22Rv1 (cell line): ENCODE measurements around the gene ISYNA1.

Source experiments
- H3K27ac ChIP-seq: fragments of 450-650 bp; 2 replicates; pipeline ENCODE4 v1.5.1; 2017
- ZFX ChIP-seq: fragments of 450-650 bp; IDR thresholded peaks from 2 replicates; pipeline ENCODE4 v1.6.1; 2017; ENCODE audit warnings: antibody characterized with exemption, borderline replicate concordance
- TF ChIP-seq, protein P1 (sequence below): fragments of 450-650 bp; IDR thresholded peaks from 2 replicates; pipeline ENCODE4 v1.5.1; 2017; ENCODE audit warnings: mild to moderate bottlenecking

The ISYNA1 gene

GRCh38 chr19:18465214-18465963, 27.5 kb upstream of the ISYNA1 start:
- H3K27ac ChIP-seq = no peak overlapping the region
- no peak for TF ChIP-seq ZFX
- TF ChIP-seq, protein P1, sequence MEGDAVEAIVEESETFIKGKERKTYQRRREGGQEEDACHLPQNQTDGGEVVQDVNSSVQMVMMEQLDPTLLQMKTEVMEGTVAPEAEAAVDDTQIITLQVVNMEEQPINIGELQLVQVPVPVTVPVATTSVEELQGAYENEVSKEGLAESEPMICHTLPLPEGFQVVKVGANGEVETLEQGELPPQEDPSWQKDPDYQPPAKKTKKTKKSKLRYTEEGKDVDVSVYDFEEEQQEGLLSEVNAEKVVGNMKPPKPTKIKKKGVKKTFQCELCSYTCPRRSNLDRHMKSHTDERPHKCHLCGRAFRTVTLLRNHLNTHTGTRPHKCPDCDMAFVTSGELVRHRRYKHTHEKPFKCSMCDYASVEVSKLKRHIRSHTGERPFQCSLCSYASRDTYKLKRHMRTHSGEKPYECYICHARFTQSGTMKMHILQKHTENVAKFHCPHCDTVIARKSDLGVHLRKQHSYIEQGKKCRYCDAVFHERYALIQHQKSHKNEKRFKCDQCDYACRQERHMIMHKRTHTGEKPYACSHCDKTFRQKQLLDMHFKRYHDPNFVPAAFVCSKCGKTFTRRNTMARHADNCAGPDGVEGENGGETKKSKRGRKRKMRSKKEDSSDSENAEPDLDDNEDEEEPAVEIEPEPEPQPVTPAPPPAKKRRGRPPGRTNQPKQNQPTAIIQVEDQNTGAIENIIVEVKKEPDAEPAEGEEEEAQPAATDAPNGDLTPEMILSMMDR = no peak

- no peak for TF ChIP-seq ZFX
- TF ChIP-seq, protein P1 = no peak
- no peak overlapping the region for H3K27ac ChIP-seq
These were observed 26.7 kb upstream of the ISYNA1 start for GRCh38 chr19:18464646-18465045.

- no peak for TF ChIP-seq ZFX
- TF ChIP-seq, protein P1 = no peak
- no peak overlapping the region for H3K27ac ChIP-seq
These were observed 23.5 kb upstream of the ISYNA1 start for GRCh38 chr19:18461471-18461870.

DNA sequence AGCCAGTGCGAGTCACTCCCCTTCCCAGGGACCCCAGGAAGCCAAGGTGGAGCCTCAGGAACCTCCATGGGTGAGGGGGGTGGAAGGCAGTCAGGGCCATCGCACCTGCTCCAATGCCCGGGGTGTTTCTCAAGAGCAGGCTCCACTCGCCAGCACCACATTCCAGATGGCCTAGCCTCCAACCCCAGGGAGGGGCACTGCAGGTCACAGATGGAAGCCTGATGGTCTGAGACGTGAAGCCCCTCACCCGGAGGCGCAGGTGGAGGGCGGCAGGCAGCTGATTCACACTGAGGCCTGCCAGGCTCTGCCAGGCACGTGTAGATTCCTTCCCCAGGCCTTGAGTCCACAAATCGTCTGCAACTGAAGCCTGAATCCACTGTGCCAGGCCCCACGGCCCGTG, 23.0 kb upstream of the ISYNA1 start:
- TF ChIP-seq, protein P1 = no peak
- TF ChIP-seq ZFX = no peak
- H3K27ac ChIP-seq = no peak overlapping the region

GRCh38 chr19:18457483-18458331, 19.8 kb upstream of the ISYNA1 start:
- TF ChIP-seq ZFX = no peak
- TF ChIP-seq, protein P1 = no peak
- no peak overlapping the region for H3K27ac ChIP-seq

DNA sequence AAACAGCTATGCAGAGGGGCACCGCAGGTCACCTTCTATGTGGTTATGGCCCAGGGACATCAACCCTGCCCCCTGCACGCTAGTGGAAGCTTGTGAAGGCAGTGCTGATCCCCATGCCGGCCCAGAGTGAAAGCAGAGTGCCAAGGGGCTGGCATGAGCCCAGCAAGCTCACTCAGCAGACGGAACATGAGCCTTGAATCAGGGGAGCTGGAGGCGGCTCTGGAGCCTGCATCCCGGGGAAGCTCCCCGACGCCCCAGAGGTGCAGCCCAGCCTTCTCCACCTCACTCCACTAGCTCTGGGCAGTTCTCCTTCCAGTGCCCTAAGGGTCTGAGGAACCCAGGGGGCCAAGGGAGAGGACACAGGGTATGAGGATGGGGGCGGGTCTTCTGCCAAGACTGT, 19.0 kb upstream of the ISYNA1 start:
- H3K27ac ChIP-seq = no peak overlapping the region
- TF ChIP-seq, protein P1 = no peak

- no peak overlapping the region for H3K27ac ChIP-seq
- TF ChIP-seq, protein P1 = no peak
- TF ChIP-seq ZFX = no peak
These were observed 18.3 kb upstream of the ISYNA1 start for GRCh38 chr19:18456279-18456678.
